ENCODE data around the gene DONSON.

DONSON gene

GRCh38 chr21:33611006-33611744 is 22.7 kb upstream of the DONSON start:
- no peak for DNase-seq (ENCODE audit: low read depth)
- no peak overlapping the region for H3K4me3 ChIP-seq (ENCODE audit: low read depth, low read length)
- TF ChIP-seq, protein P1, sequence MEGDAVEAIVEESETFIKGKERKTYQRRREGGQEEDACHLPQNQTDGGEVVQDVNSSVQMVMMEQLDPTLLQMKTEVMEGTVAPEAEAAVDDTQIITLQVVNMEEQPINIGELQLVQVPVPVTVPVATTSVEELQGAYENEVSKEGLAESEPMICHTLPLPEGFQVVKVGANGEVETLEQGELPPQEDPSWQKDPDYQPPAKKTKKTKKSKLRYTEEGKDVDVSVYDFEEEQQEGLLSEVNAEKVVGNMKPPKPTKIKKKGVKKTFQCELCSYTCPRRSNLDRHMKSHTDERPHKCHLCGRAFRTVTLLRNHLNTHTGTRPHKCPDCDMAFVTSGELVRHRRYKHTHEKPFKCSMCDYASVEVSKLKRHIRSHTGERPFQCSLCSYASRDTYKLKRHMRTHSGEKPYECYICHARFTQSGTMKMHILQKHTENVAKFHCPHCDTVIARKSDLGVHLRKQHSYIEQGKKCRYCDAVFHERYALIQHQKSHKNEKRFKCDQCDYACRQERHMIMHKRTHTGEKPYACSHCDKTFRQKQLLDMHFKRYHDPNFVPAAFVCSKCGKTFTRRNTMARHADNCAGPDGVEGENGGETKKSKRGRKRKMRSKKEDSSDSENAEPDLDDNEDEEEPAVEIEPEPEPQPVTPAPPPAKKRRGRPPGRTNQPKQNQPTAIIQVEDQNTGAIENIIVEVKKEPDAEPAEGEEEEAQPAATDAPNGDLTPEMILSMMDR (IDR thresholded peaks at IDR 0.05; ENCODE audit: low read depth, low read length) = no peak
- TF ChIP-seq MAX (IDR thresholded peaks at IDR 0.05; ENCODE audit: low read depth, low read length) = no peak
- TF ChIP-seq MYC (IDR thresholded peaks at IDR 0.05; ENCODE audit: low read depth, low read length) = no peak
- no peak for TF ChIP-seq POLR2A (IDR thresholded peaks at IDR 0.05; ENCODE audit: extremely low read depth, insufficient read length)

DNA sequence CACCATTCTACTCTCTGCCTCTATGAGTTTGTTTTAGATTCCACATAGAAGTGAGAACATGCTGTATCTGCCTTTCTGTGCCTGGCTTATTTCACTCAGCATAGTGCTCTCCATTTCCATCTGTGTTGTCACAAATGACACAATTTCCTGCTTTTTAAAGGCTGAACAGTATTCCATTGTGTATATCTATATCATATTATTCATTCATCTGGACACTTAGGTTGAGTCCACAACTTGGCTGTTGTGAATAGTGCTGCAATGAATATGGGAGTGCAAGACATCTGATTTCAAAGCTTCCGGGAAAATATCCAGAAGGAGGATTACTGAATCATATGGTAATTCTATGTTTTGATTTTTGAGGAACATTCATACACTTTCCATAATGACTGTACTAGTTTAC is 20.1 kb upstream of the DONSON start:
- no peak overlapping the region for H3K4me3 ChIP-seq (ENCODE audit: low read depth, low read length)
- TF ChIP-seq MAX (IDR thresholded peaks at IDR 0.05; ENCODE audit: low read depth, low read length) (no peak), MYC (IDR thresholded peaks at IDR 0.05; ENCODE audit: low read depth, low read length) (no peak), POLR2A (IDR thresholded peaks at IDR 0.05; ENCODE audit: extremely low read depth, insufficient read length) (no peak)
- TF ChIP-seq, protein P1 (IDR thresholded peaks at IDR 0.05; ENCODE audit: low read depth, low read length) = no peak
- DNase-seq (ENCODE audit: low read depth) = no peak

- no peak for TF ChIP-seq MAX (IDR thresholded peaks at IDR 0.05; ENCODE audit: low read depth, low read length)
- no peak for TF ChIP-seq POLR2A (IDR thresholded peaks at IDR 0.05; ENCODE audit: extremely low read depth, insufficient read length)
- TF ChIP-seq MYC (IDR thresholded peaks at IDR 0.05; ENCODE audit: low read depth, low read length) = no peak
- TF ChIP-seq, protein P1 (IDR thresholded peaks at IDR 0.05; ENCODE audit: low read depth, low read length) = no peak
Observed at GRCh38 chr21:33598051-33598450, 9.6 kb upstream of the DONSON start.

DNA sequence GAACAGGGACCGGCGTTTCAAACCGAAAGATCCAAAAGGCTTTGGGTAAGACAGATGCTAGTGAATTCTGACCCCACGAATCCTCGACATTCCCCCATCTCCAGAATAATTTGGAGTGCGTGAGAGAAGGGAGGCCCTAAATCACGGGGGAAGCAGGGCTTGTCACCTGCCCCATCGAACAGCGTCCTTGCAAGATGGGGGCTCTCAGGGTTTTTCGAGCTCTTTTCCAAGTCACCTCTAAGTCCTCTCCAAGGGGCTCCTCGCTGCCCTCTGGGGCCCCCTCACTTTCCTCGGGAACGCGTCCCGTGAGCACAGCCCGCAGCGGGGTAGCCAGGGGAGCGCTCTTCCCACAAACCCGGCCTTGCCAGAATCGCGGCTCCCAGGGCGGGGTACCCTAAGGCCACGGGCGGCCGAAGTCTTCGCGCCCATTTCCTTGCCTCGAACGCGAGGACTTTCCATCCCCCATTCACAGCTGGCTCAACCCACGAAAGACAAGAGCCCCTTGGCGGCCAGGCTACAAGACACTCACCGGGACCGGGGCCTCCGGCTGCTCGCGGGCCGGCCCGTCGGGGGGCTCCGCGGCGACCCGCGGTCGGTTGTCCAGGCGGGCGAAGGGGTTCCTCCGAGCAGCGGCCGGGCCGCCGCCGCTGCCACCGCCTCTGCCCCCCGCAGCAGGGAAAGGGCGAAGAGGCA is 546 bp downstream of the DONSON start:
- TF ChIP-seq, protein P1 (IDR thresholded peaks at IDR 0.05; ENCODE audit: low read depth, low read length) = no peak
- TF ChIP-seq MAX (IDR thresholded peaks at IDR 0.05; ENCODE audit: low read depth, low read length) = no peak
- no peak for TF ChIP-seq POLR2A (IDR thresholded peaks at IDR 0.05; ENCODE audit: extremely low read depth, insufficient read length)
- peak overlapping the region; percentile 72 for H3K4me3 ChIP-seq (ENCODE audit: low read depth, low read length)
- peak; percentile 62 for DNase-seq (ENCODE audit: low read depth)

More at GRCh38 chr21:33598051-33598450, 9.6 kb upstream of the DONSON start:
- DNase-seq (ENCODE audit: low read depth) = no peak
- no peak overlapping the region for H3K4me3 ChIP-seq (ENCODE audit: low read depth, low read length)

DNA sequence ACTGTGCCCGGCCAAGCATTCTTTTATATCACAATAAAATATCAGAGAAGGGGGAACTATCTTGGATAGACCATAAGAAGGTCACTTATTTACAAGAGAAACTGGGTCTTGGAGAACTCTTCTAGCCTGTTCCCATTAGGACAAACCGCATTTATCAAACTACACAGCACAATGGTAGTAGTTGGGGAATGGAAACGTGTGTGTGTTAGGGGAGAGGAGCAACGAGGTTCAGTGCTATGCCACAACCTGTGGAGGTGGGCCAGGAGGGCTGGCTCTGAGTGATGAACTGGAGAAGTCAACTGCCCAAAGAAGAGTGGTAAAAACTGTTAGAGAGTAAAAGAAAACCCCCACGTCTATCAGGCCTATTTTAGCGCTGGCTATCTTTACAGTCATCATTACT is 1.6 kb downstream of the DONSON start:
- H3K4me3 ChIP-seq (ENCODE audit: low read depth, low read length) = peak overlapping the region; percentile 72

More for the DNA sequence above, 1.6 kb downstream of the DONSON start:
- no peak for DNase-seq (ENCODE audit: low read depth)
- TF ChIP-seq MAX (IDR thresholded peaks at IDR 0.05; ENCODE audit: low read depth, low read length) (no peak), MYC (IDR thresholded peaks at IDR 0.05; ENCODE audit: low read depth, low read length) (no peak), POLR2A (IDR thresholded peaks at IDR 0.05; ENCODE audit: extremely low read depth, insufficient read length) (no peak)
- TF ChIP-seq, protein P1 (IDR thresholded peaks at IDR 0.05; ENCODE audit: low read depth, low read length) = no peak
